ENCODE measurements around the gene TLCD1.
A peak's percentile ranks its signal among the peaks of the same experiment; 100 is the strongest.

Gene TLCD1

GRCh38 chr17:28686296-28686695 is 39.7 kb downstream of the TLCD1 start:
- TF ChIP-seq CTCF (IDR thresholded peaks at IDR 0.05): no peak

DNA sequence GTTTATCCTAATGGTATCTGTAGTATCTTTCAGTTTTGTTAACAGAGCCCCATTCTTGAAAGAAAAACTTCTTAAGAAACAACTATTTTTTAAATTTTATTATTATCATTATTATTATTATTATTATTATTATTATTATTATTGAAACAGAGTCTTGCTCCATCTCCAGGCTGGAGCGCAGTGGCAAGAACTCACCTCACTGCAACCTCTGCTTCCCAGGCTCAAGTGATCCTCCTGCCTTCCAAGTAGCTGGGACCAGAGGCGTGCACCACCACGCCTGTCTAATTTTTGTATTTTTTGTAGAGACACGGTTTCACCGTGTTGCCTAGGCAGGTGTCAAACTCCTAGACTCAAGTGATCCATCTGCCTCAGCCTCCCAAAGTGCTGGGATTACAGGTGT is 40.7 kb downstream of the TLCD1 start:
- no peak for TF ChIP-seq CTCF (IDR thresholded peaks at IDR 0.05)

DNA sequence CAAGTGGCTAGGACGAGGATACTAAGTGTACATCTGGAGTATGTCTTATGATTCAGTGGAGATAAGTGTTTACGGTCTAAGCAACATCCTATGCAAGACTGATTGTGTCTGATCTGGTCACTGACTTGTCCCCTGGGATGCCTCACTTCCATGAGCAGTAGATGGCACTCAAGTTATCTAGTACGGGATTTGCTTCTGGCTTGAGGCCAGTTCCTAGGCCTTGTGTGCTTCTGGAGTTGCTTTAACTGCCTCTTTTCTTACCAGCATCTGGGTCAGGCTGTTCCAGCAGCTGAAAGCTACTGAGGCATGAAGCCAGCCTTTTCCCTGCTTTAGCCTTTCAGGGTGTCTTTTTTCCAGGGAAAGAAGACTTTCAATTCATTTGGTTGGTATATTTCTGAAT is 41.1 kb downstream of the TLCD1 start:
- peak; percentile 44 for TF ChIP-seq CTCF (IDR thresholded peaks at IDR 0.05)

DNA sequence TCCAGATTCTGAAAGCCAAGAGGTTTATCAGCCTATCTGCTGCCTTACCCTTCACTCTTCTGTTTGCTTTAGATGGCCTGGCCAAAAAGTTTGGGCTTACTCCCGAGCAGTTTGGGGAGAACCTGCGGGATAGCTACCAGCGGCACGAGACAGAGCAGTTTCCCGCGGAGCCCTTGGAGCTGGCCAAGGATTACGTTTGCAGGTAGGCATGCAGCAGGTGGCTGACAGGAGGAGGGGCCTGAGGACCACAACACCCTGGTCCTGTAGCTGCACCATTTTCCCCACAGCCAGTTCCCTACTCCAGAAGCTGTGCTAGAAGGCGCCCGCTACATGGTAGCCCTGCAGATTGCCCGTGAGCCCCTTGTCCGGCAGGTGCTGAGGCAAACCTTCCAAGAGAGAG is 43.4 kb downstream of the TLCD1 start:
- no peak for TF ChIP-seq CTCF (IDR thresholded peaks at IDR 0.05)

DNA sequence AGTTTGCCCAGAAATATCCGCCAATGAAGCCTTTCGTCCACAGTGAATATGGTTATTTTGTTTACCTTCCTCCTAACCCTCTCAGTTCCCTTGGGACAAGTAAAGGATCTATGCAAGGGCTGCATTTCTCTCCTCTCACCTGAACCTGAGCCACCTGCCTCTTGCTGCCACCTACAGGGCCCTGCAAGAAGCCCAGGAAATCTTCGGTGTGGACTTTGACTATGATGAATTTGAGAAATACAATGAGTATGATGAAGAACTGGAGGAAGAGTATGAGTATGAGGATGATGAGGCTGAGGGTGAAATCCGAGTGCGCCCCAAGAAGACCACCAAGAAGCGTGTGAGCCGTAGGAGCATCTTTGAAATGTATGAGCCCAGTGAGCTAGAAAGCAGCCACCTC is 50.1 kb downstream of the TLCD1 start:
- peak; percentile 89 for TF ChIP-seq CTCF (IDR thresholded peaks at IDR 0.05)

DNA sequence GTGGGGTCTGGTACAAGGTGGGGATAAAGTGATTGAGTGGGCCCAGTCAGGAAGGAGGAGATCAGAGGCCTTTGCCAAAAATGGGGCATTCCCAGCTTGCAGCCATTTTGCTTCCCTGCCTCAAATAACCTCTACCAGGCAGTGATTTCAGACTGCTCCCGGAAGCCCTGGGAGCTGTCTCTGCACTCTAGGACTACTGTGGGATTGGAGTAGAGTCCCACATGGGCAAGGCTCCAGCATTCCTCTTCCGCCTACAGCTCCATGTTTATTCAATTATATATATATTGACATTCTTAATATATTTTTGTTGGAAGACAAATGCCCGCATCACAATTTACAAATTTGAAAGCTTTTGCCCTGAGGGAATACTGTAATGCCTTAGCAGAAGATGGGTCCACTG is 50.5 kb downstream of the TLCD1 start:
- no peak for TF ChIP-seq CTCF (IDR thresholded peaks at IDR 0.05)

Data from LNCAP (cell line).